Measurements from ENCODE around the gene CPHXL2. TPM values are rescaled to one million over a fixed set of nuclear protein-coding genes. Genes with fewer than 3 reads are reported as not detected.

CPHXL2 gene
- total and polyA plus RNA-seq, 2 experiments from 2014 or later, result not detected

- H3K27ac ChIP-seq (ENCODE audit: low read depth), result no peak overlapping the region
- H3K27me3 ChIP-seq (ENCODE audit: insufficient read depth), result no peaks in the 10 kb centered on the region
- no peaks in the 10 kb centered on the region for H3K9me3 Mint-ChIP-seq
- no peak overlapping the region for H3K27ac Mint-ChIP-seq
- DNase-seq (ENCODE audit: low spot score) (peak; percentile 51), ATAC-seq (no peak)
- peaks cover 10% of the 10 kb centered on the region; the same call in 1 of the 2 replicates for H3K79me2 ChIP-seq (replicated peaks; ENCODE audit: insufficient read depth)
- TF ChIP-seq CTCF (conservative IDR thresholded peaks at IDR 0.05; ENCODE audit: low read depth in 2 of 2) (peak; percentile 59 to 64), ZNF331 (CRISPR knock-in tag; IDR thresholded peaks at IDR 0.05; ENCODE audit: low read depth) (no peak)
- H3K4me3 Mint-ChIP-seq, result peak overlapping the region; percentile 97; the same call in 2 of the 3 replicates
- H3K4me1 Mint-ChIP-seq, result peaks cover 4% of the 10 kb centered on the region
- H3K36me3 ChIP-seq (ENCODE audit: insufficient read depth), result peaks cover 16% of the 10 kb centered on the region
- no peaks in the 10 kb centered on the region for H3K9me2 ChIP-seq (ENCODE audit: insufficient read depth)
- peaks cover 7% of the 10 kb centered on the region; the same call in 1 of the 2 replicates for H3K4me1 ChIP-seq (ENCODE audit: insufficient read depth)
- H3K27me3 Mint-ChIP-seq (ENCODE audit: insufficient read depth, low read depth, poor library complexity), result peaks cover 2% of the 10 kb centered on the region
- H4K20me1 ChIP-seq (replicated peaks; ENCODE audit: insufficient read depth), result no peaks in the 10 kb centered on the region; the same call in 1 of the 2 replicates
- H2AFZ ChIP-seq, result no peak overlapping the region
- 0 out of 2 replicates have a peak overlapping the region, but pooled peaks have one; percentile 69 for H3K4me3 ChIP-seq
- peaks cover 6% of the 10 kb centered on the region; the same call in 1 of the 2 replicates for H3F3A ChIP-seq (replicated peaks; ENCODE audit: low read depth)
- peaks cover 43% of the 10 kb centered on the region for H3K36me3 Mint-ChIP-seq (ENCODE audit: low read depth)
- no peak overlapping the region for H3K4me2 ChIP-seq
Measured at GRCh38 chr16:75621170-75621477, 55.7 kb downstream of the CPHXL2 start.

- Histone ChIP-seq H3K4me2 (no peak overlapping the region), H3K4me1 (ENCODE audit: insufficient read depth) (peaks cover 7% of the 10 kb centered on the region; the same call in 1 of the 2 replicates), H4K20me1 (replicated peaks; ENCODE audit: insufficient read depth) (no peaks in the 10 kb centered on the region; the same call in 1 of the 2 replicates), H3K27ac (ENCODE audit: low read depth) (no peak overlapping the region), H3K4me3 (no peak overlapping the region), H2AFZ (no peak overlapping the region), H3K9me2 (ENCODE audit: insufficient read depth) (no peaks in the 10 kb centered on the region), H3F3A (replicated peaks; ENCODE audit: low read depth) (peaks cover 2% of the 10 kb centered on the region; the same call in 1 of the 2 replicates), H3K36me3 (ENCODE audit: insufficient read depth) (peaks cover 10% of the 10 kb centered on the region), H3K79me2 (replicated peaks; ENCODE audit: insufficient read depth) (peaks cover 10% of the 10 kb centered on the region; the same call in 1 of the 2 replicates), H3K27me3 (ENCODE audit: insufficient read depth) (no peaks in the 10 kb centered on the region)
- Mint-ChIP-seq H3K9me3 (no peaks in the 10 kb centered on the region), H3K27me3 (ENCODE audit: insufficient read depth, low read depth, poor library complexity) (peaks cover 2% of the 10 kb centered on the region), H3K27ac (no peak overlapping the region; the same call in 1 of the 2 replicates), H3K4me1 (peaks cover 4% of the 10 kb centered on the region), H3K4me3 (0 out of 3 replicates have a peak overlapping the region, but pooled peaks have one; percentile 97), H3K36me3 (ENCODE audit: low read depth) (peaks cover 42% of the 10 kb centered on the region)
- ATAC-seq (no peak), DNase-seq (ENCODE audit: low spot score) (no peak)
- TF ChIP-seq ETS1 (IDR thresholded peaks at IDR 0.05) (no peak), ZNF462 (CRISPR knock-in tag; IDR thresholded peaks at IDR 0.05) (no peak), EZH2phosphoT487 (IDR thresholded peaks at IDR 0.05; ENCODE audit: unreplicated experiment) (no peak), POLR2AphosphoS5 (IDR thresholded peaks at IDR 0.05; ENCODE audit: low read depth) (no peak), JUNB (IDR thresholded peaks at IDR 0.05; ENCODE audit: unreplicated experiment) (no peak), NANOG (IDR thresholded peaks at IDR 0.05; ENCODE audit: borderline replicate concordance) (no peak), ZNF331 (CRISPR knock-in tag; IDR thresholded peaks at IDR 0.05; ENCODE audit: low read depth) (no peak)
Measured at GRCh38 chr16:75620326-75621169, 56.3 kb downstream of the CPHXL2 start.

All from GM23338 (cell line).